Muscle layer of colon (tissue), 2 donors: ENCODE data around the gene SORCS2.

Experiments used
- H3K27ac ChIP-seq: one replicate; pipeline ENCODE4 v1.7.0; 2013; ENCODE audit warnings: low read depth, mild to moderate bottlenecking, low read length, moderate library complexity
- H3K27me3 ChIP-seq, 2 donors: one replicate each; pipeline ENCODE4 v1.7.0; 2013; ENCODE audit warnings: low read length in 2 of 2, mild to moderate bottlenecking in 2 of 2; ENCODE audit not compliant: insufficient read depth in 2 of 2, control insufficient read depth in 1 of 2
- H3K36me3 ChIP-seq: one replicate; pipeline ENCODE4 v1.7.0; 2013; ENCODE audit warnings: mild to moderate bottlenecking, low read length; ENCODE audit not compliant: insufficient read depth
- H3K4me1 ChIP-seq: one replicate; pipeline ENCODE4 v1.7.0; 2013; ENCODE audit warnings: mild to moderate bottlenecking, low read length; ENCODE audit not compliant: insufficient read depth
- H3K4me3 ChIP-seq, 2 donors: one replicate each; pipeline ENCODE4 v1.7.0; 2013; ENCODE audit warnings: low read length in 2 of 2, low read depth in 1 of 2, mild to moderate bottlenecking in 1 of 2, moderate library complexity in 1 of 2
- H3K9ac ChIP-seq: one replicate; pipeline ENCODE4 v1.7.0; 2013; ENCODE audit warnings: low read length
- H3K9me3 ChIP-seq: one replicate; pipeline ENCODE4 v1.7.0; 2013; ENCODE audit warnings: mild to moderate bottlenecking, low read length
- donor health status: abdominal sarcoma.
- donor health status: Adenocarcinoma of cecum.

SORCS2 gene

GRCh38 chr4:7712021-7712671 lies 519.8 kb downstream of the SORCS2 start:
- Histone ChIP-seq H3K4me1 (no peaks in the 10 kb centered on the region), H3K27ac (no peak overlapping the region), H3K9me3 (no peaks in the 10 kb centered on the region), H3K4me3 (no peak overlapping the region), H3K9ac (no peak overlapping the region), H3K36me3 (no peaks in the 10 kb centered on the region), H3K27me3 (no peaks in the 10 kb centered on the region)

GRCh38 chr4:7713757-7714156 lies 521.4 kb downstream of the SORCS2 start:
- no peaks in the 10 kb centered on the region for H3K27me3 ChIP-seq
- H3K27ac ChIP-seq = no peak overlapping the region

GRCh38 chr4:7714176-7714575 lies 521.8 kb downstream of the SORCS2 start:
- H3K9me3 ChIP-seq = no peaks in the 10 kb centered on the region
- no peak overlapping the region for H3K4me3 ChIP-seq
- H3K4me1 ChIP-seq = no peaks in the 10 kb centered on the region
- no peaks in the 10 kb centered on the region for H3K36me3 ChIP-seq
- H3K9ac ChIP-seq = no peak overlapping the region
- H3K27ac ChIP-seq = no peak overlapping the region
- H3K27me3 ChIP-seq = no peaks in the 10 kb centered on the region

More at GRCh38 chr4:7713757-7714156, 521.4 kb downstream of the SORCS2 start:
- H3K4me1 ChIP-seq = no peaks in the 10 kb centered on the region
- H3K36me3 ChIP-seq = no peaks in the 10 kb centered on the region
- H3K9me3 ChIP-seq = no peaks in the 10 kb centered on the region
- H3K4me3 ChIP-seq = no peak overlapping the region
- no peak overlapping the region for H3K9ac ChIP-seq

GRCh38 chr4:7714738-7715137 lies 522.4 kb downstream of the SORCS2 start:
- Histone ChIP-seq H3K27me3 (no peaks in the 10 kb centered on the region), H3K36me3 (no peaks in the 10 kb centered on the region), H3K9me3 (no peaks in the 10 kb centered on the region), H3K4me1 (no peaks in the 10 kb centered on the region), H3K9ac (no peak overlapping the region), H3K4me3 (no peak overlapping the region), H3K27ac (no peak overlapping the region)

GRCh38 chr4:7715271-7716009 lies 523.1 kb downstream of the SORCS2 start:
- no peak overlapping the region for H3K27ac ChIP-seq
- no peaks in the 10 kb centered on the region for H3K4me1 ChIP-seq
- H3K4me3 ChIP-seq = no peak overlapping the region
- H3K36me3 ChIP-seq = no peaks in the 10 kb centered on the region
- H3K9ac ChIP-seq = no peak overlapping the region
- H3K27me3 ChIP-seq = no peaks in the 10 kb centered on the region
- H3K9me3 ChIP-seq = no peaks in the 10 kb centered on the region

GRCh38 chr4:7716010-7716721 lies 523.8 kb downstream of the SORCS2 start:
- no peak overlapping the region for H3K9ac ChIP-seq
- no peaks in the 10 kb centered on the region for H3K9me3 ChIP-seq
- no peaks in the 10 kb centered on the region for H3K36me3 ChIP-seq
- H3K27ac ChIP-seq = no peak overlapping the region
- no peaks in the 10 kb centered on the region for H3K4me1 ChIP-seq
- H3K27me3 ChIP-seq = no peaks in the 10 kb centered on the region
- H3K4me3 ChIP-seq = no peak overlapping the region

GRCh38 chr4:7717161-7717560 lies 524.8 kb downstream of the SORCS2 start:
- H3K4me3 ChIP-seq = no peak overlapping the region
- no peak overlapping the region for H3K27ac ChIP-seq
- no peaks in the 10 kb centered on the region for H3K9me3 ChIP-seq
- H3K27me3 ChIP-seq = no peaks in the 10 kb centered on the region
- H3K4me1 ChIP-seq = no peaks in the 10 kb centered on the region
- no peaks in the 10 kb centered on the region for H3K36me3 ChIP-seq
- no peak overlapping the region for H3K9ac ChIP-seq

- Histone ChIP-seq H3K36me3 (no peaks in the 10 kb centered on the region), H3K27me3 (no peaks in the 10 kb centered on the region), H3K4me1 (no peaks in the 10 kb centered on the region), H3K9ac (no peak overlapping the region), H3K4me3 (no peak overlapping the region), H3K27ac (no peak overlapping the region), H3K9me3 (no peaks in the 10 kb centered on the region)
Measured at GRCh38 chr4:7717946-7718490, 525.7 kb downstream of the SORCS2 start.

GRCh38 chr4:7719354-7720174 lies 527.2 kb downstream of the SORCS2 start:
- H3K4me1 ChIP-seq = no peaks in the 10 kb centered on the region
- no peaks in the 10 kb centered on the region for H3K27me3 ChIP-seq
- no peak overlapping the region for H3K27ac ChIP-seq
- H3K4me3 ChIP-seq = no peak overlapping the region
- no peaks in the 10 kb centered on the region for H3K9me3 ChIP-seq
- H3K36me3 ChIP-seq = no peaks in the 10 kb centered on the region
- H3K9ac ChIP-seq = no peak overlapping the region

- H3K27me3 ChIP-seq = no peaks in the 10 kb centered on the region
- no peaks in the 10 kb centered on the region for H3K4me1 ChIP-seq
- no peaks in the 10 kb centered on the region for H3K9me3 ChIP-seq
- no peak overlapping the region for H3K27ac ChIP-seq
- no peaks in the 10 kb centered on the region for H3K36me3 ChIP-seq
- no peak overlapping the region for H3K4me3 ChIP-seq
- H3K9ac ChIP-seq = no peak overlapping the region
Measured at GRCh38 chr4:7721984-7722551, 529.7 kb downstream of the SORCS2 start.
